Aorta (tissue), 5 donors: ENCODE measurements around the gene RAB38. TPM values are rescaled to one million over a fixed set of nuclear protein-coding genes. Genes with fewer than 3 reads are reported as not detected.

Experiments
- ATAC-seq: fragments of 200-7000 bp; cut with Tn5 transposase; one replicate; pipeline ENCODE4 v1.9.1; 2022; ENCODE audit warnings: moderate library complexity; ENCODE audit not compliant: low FRiP score
- DNase-seq, 2 donors: peaks; one replicate each; pipeline ENCODE4 v3.0.0-alpha.2; 2020
- H3K27ac ChIP-seq, 2 donors: one replicate each; pipeline ENCODE4 v1.5.1; 2013; ENCODE audit warnings: low read length in 2 of 2, mild to moderate bottlenecking in 2 of 2, moderate library complexity in 2 of 2, control low read depth in 1 of 2, inconsistent platforms in 1 of 2, low read depth in 1 of 2
- H3K27me3 ChIP-seq, 2 donors: one replicate each; pipeline ENCODE4 v1.6.1; 2013; ENCODE audit warnings: control low read depth in 1 of 2, low read length in 1 of 2, mild to moderate bottlenecking in 1 of 2, moderate library complexity in 1 of 2; ENCODE audit not compliant: insufficient read depth in 2 of 2, control insufficient read depth in 1 of 2
- H3K36me3 ChIP-seq, 2 donors: one replicate each; pipeline ENCODE4 v1.6.1; 2013; ENCODE audit warnings: control low read depth in 1 of 2, low read length in 1 of 2, mild to moderate bottlenecking in 1 of 2; ENCODE audit not compliant: insufficient read depth in 2 of 2, control insufficient read depth in 1 of 2
- H3K4me1 ChIP-seq, 2 donors: one replicate each; pipeline ENCODE4 v1.6.1; 2013; ENCODE audit warnings: low read length in 2 of 2, control low read depth in 1 of 2, mild to moderate bottlenecking in 1 of 2, moderate library complexity in 1 of 2; ENCODE audit not compliant: insufficient read depth in 2 of 2, control insufficient read depth in 1 of 2
- H3K4me3 ChIP-seq, 2 donors: one replicate each; pipeline ENCODE4 v1.5.1; 2013; ENCODE audit warnings: low read length in 2 of 2, control low read depth in 1 of 2, mild to moderate bottlenecking in 1 of 2
- H3K9me3 ChIP-seq: one replicate; pipeline ENCODE4 v1.6.1; 2013; ENCODE audit warnings: mild to moderate bottlenecking, low read length; ENCODE audit not compliant: control insufficient read depth
- WGBS, 2 donors: extraction: QIAGEN DNeasy Blood & Tissue Kit; methylation state at CpG; one replicate each; pipeline ENCODE4 v1.1.7; 2013; 5-methylcytosine and 5-hydroxymethylcytosine counted together
- intact Hi-C, 2 donors: fragments of 100-400 bp; cut with DNase I; formaldehyde crosslinking; loops; one replicate each; pipeline versions ENCODE4 v1.14.2 to v1.15.0; 2022
- polyA plus RNA-seq, 2 donors: library from polyadenylated mRNA; stranded (reverse); fragments of 200-250 nt; gene quantifications; one replicate each; pipeline ENCODE4 v1.2.3, GENCODE V29; 2013
- total RNA-seq, 2 donors: library from RNA; stranded (reverse); fragmentation: NEBNext Ultra II Directional; extraction: Animal tissue kit (Norgen Biotek cat#: 25700); gene quantifications; one replicate each; pipeline ENCODE4 v1.2.1, GENCODE V29; 2021
- donor health status: healthy with polysubstance abuse.
- donor health status: Bipolar disorder and iron deficiency.
- donor health status: DM: no; HTN: no; CAD: no.
- donor health status: DM: no; HTN: no; CAD: no.
- donor health status: DM: yes; HTN: yes; CAD: no.

The RAB38 gene
- total and polyA plus RNA-seq, 4 donors = 2.0 to 5.1 (median 3.0) TPM

DNA sequence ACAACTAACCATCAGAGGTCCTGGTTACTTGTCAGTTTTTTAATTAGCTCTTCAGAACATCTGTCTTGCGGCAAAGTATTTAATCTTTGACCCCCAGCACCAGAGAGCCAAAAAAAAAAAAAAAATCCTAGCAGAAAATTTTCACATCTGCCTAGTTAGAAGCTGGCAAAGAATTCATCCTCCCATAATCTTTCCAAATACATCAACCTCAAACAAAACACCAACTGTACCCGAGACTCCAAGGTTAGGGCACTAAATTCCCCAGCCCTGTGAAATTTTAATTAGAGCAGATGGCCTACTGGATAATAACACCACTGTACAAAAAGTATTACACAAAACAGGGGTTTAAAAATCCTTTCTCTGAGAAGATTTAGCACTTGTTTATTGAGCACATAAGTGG, 55.7 kb downstream of the RAB38 start:
- no peak overlapping the region for H3K4me3 ChIP-seq
- intact Hi-C loops = no loop called here
- no peaks in the 10 kb centered on the region for H3K36me3 ChIP-seq
- no peaks in the 10 kb centered on the region for H3K27me3 ChIP-seq
- ATAC-seq (no peak), DNase-seq (no peak)
- H3K27ac ChIP-seq = no peak overlapping the region
- H3K4me1 ChIP-seq = no peaks in the 10 kb centered on the region
- no peaks in the 10 kb centered on the region for H3K9me3 ChIP-seq
- WGBS, 2 donors = 36 to 45% methylated on average over 2 of the region's 2 CpGs

- no peak overlapping the region for H3K4me3 ChIP-seq
- ATAC-seq = no peak
- H3K27me3 ChIP-seq = no peaks in the 10 kb centered on the region
- intact Hi-C loops = no loop called here
- no peak overlapping the region for H3K27ac ChIP-seq
- DNase-seq = no peak
- 92% methylated on average over 1 of the region's 1 CpG for WGBS, 2 donors
- H3K36me3 ChIP-seq = no peaks in the 10 kb centered on the region
- no peaks in the 10 kb centered on the region for H3K9me3 ChIP-seq
- H3K4me1 ChIP-seq = no peaks in the 10 kb centered on the region
These were observed 57.9 kb downstream of the RAB38 start for GRCh38 chr11:88117281-88117858.

DNA sequence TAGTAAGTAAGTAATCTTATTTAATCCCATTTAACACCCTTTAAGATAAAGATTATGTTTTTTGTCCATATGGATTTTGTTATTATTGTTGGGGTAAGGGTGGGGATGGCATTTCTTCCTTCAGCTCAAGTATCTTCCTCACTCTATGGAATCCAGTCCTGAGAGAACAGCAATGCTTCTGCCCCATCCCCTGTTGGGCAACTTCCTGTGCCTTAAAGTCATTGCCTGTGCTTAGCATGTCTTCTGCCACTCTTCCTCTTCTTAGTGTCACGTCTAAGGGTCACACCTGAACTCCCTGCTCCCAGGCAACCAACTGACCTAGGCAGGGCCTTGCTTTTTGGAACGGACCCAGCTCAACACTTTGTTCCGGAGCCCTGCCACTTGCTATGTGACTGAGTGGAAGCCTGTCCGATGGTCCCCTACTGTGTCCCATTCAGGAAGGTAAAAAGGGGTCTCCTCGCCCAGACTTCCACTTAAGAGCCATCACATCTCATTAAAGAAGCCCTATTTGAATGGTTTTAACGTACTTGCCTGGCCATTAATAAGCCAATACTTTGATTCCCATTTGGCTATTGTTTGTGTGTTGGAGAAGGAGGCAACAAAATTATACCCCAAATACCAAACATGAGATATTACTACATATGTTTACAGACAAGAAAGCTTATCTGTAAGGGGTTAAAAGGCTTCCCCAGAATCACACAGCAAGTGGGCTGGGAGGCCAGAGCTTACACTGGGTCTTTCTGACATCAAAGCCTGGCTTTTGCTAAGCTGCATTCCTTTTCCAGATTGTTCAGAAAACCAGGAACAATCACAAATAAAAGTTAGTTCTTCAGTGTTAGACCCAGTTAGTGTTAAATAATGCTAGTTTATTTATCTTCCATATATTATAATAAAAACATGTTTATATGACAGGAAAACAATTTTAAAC, 59.2 kb downstream of the RAB38 start:
- Histone ChIP-seq H3K9me3 (no peaks in the 10 kb centered on the region), H3K4me3 (no peak overlapping the region), H3K27ac (no peak overlapping the region), H3K4me1 (no peaks in the 10 kb centered on the region), H3K36me3 (no peaks in the 10 kb centered on the region), H3K27me3 (no peaks in the 10 kb centered on the region)
- DNase-seq (no peak), ATAC-seq (no peak)
- 91% methylated on average over 6 of the region's 6 CpGs for WGBS, 2 donors
- intact Hi-C loops = no loop called here

- ATAC-seq = no peak
- intact Hi-C loops = no loop called here
These were observed 60.7 kb downstream of the RAB38 start for GRCh38 chr11:88114486-88115045.

GRCh38 chr11:88106666-88107065, 68.6 kb downstream of the RAB38 start:
- no peak for DNase-seq
- Histone ChIP-seq H3K4me3 (no peak overlapping the region), H3K4me1 (no peaks in the 10 kb centered on the region), H3K36me3 (no peaks in the 10 kb centered on the region), H3K27me3 (no peaks in the 10 kb centered on the region), H3K27ac (no peak overlapping the region), H3K9me3 (no peaks in the 10 kb centered on the region)
- no peak for ATAC-seq
- intact Hi-C loops = no loop called here
- 71 to 79% methylated on average over 5 of the region's 5 CpGs for WGBS, 2 donors

More at GRCh38 chr11:88114486-88115045, 60.7 kb downstream of the RAB38 start:
- no peaks in the 10 kb centered on the region for H3K36me3 ChIP-seq
- no peak overlapping the region for H3K27ac ChIP-seq
- no peak for DNase-seq
- H3K27me3 ChIP-seq = no peaks in the 10 kb centered on the region
- WGBS, 2 donors = 47 to 75% methylated on average over 1 of the region's 1 CpG
- no peaks in the 10 kb centered on the region for H3K9me3 ChIP-seq
- no peaks in the 10 kb centered on the region for H3K4me1 ChIP-seq
- H3K4me3 ChIP-seq = no peak overlapping the region

DNA sequence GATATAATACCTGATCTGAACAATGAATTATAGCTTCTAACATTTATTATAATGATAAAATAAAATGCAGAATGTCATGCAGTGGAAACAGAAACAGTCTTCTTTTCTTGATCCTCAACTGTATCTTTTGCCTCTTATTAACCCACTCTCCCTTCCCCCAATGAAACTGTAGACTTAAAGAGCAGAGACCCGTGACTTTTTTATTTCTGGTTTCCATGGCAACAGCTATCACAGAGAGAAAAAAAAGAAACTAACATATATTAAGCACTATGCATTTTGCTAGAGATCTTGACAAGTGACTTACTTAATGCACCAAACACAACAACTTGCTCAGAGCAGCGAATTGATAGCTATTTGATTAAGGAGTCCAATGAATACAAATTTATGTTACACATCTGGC, 69.3 kb downstream of the RAB38 start:
- Histone ChIP-seq H3K9me3 (no peaks in the 10 kb centered on the region), H3K27me3 (no peaks in the 10 kb centered on the region), H3K36me3 (no peaks in the 10 kb centered on the region), H3K4me1 (no peaks in the 10 kb centered on the region), H3K27ac (no peak overlapping the region), H3K4me3 (no peak overlapping the region)
- no peak for DNase-seq
- no peak for ATAC-seq
- 22 to 27% methylated on average over 2 of the region's 2 CpGs for WGBS, 2 donors
- intact Hi-C loops = no loop called here

- Histone ChIP-seq H3K27me3 (no peaks in the 10 kb centered on the region), H3K4me3 (no peak overlapping the region), H3K36me3 (no peaks in the 10 kb centered on the region), H3K9me3 (no peaks in the 10 kb centered on the region), H3K4me1 (no peaks in the 10 kb centered on the region), H3K27ac (no peak overlapping the region)
- intact Hi-C loops = no loop called here
- ATAC-seq (no peak), DNase-seq (no peak)
- WGBS, 2 donors = 43 to 58% methylated on average over 1 of the region's 1 CpG
These were observed 69.7 kb downstream of the RAB38 start for GRCh38 chr11:88105526-88105925.

- ATAC-seq = no peak
These were observed 70.8 kb downstream of the RAB38 start for GRCh38 chr11:88104408-88104807.

More at GRCh38 chr11:88104408-88104807, 70.8 kb downstream of the RAB38 start:
- no peaks in the 10 kb centered on the region for H3K4me1 ChIP-seq
- intact Hi-C loops = no loop called here
- H3K4me3 ChIP-seq = no peak overlapping the region
- H3K27ac ChIP-seq = no peak overlapping the region
- no peaks in the 10 kb centered on the region for H3K27me3 ChIP-seq
- no peaks in the 10 kb centered on the region for H3K36me3 ChIP-seq
- DNase-seq = no peak
- no peaks in the 10 kb centered on the region for H3K9me3 ChIP-seq
